PC-9 (cell line): ENCODE data around the gene DAND5. TPM values are rescaled to one million over a fixed set of nuclear protein-coding genes. Genes with fewer than 3 reads are reported as not detected.

Experiments used
- BruUV-seq: library from RNA; stranded (reverse); fragments of 400-500 nt; replicated peaks from 2 replicates; lab custom pipeline; 2021; lab: Mats Ljungman, UMichigan
- CTCF ChIA-PET: fragments of 300-600 bp; sonication (Branson Sonifier 250); formaldehyde crosslinking; loops from one replicate; lab custom pipeline; 2022; ENCODE audit warnings: antibody characterized with exemption; lab: Charles Lee
- POLR2A ChIA-PET: fragments of 300-600 bp; sonication (Branson Sonifier 250); formaldehyde crosslinking; loops from one replicate; lab custom pipeline; 2022; ENCODE audit warnings: antibody characterized with exemption; ENCODE audit not compliant: unreplicated experiment; lab: Charles Lee
- DNase-seq, 2 experiments: peaks; one replicate each; pipeline versions ENCODE4 v3.0.0 to v3.0.0-alpha.2; 2015 to 2022; ENCODE audit warnings: mixed read lengths in 1 of 2
- H2AFZ ChIP-seq: fragments of 200-600 bp; sonication (generic); 2 replicates; pipeline ENCODE4 v1.8.1; 2017; ENCODE audit warnings: antibody characterized with exemption
- H3F3A ChIP-seq: fragments of 200-600 bp; sonication (generic); 2 replicates; pipeline ENCODE4 v1.8.1; 2017; ENCODE audit warnings: antibody characterized with exemption, mild to moderate bottlenecking, low read depth; ENCODE audit not compliant: insufficient read depth
- H3K27ac ChIP-seq: fragments of 200-600 bp; sonication (generic); 2 replicates; pipeline ENCODE4 v1.6.1; 2016; ENCODE audit warnings: mixed run types
- H3K27me3 ChIP-seq: fragments of 200-600 bp; sonication (generic); 2 replicates; pipeline ENCODE4 v1.6.1; 2016; ENCODE audit warnings: low read depth, mixed run types; ENCODE audit not compliant: insufficient read depth
- H3K36me3 ChIP-seq: fragments of 200-600 bp; sonication (generic); 2 replicates; pipeline ENCODE4 v1.6.1; 2016; ENCODE audit warnings: low read depth, mixed run types
- H3K4me1 ChIP-seq: fragments of 200-600 bp; sonication (generic); replicated peaks from 2 replicates; pipeline ENCODE4 v1.6.1; 2016; ENCODE audit warnings: mixed run types; ENCODE audit not compliant: insufficient read depth
- H3K4me2 ChIP-seq: fragments of 200-600 bp; sonication (generic); 2 replicates; pipeline ENCODE4 v1.6.1; 2017; ENCODE audit warnings: mixed run types
- H3K4me3 ChIP-seq: fragments of 200-600 bp; sonication (generic); 2 replicates; pipeline ENCODE4 v1.6.1; 2016; ENCODE audit warnings: mixed run types
- H3K79me2 ChIP-seq: fragments of 200-600 bp; sonication (generic); 2 replicates; pipeline ENCODE4 v1.6.1; 2017; ENCODE audit warnings: low read depth, mixed run types
- H3K9me2 ChIP-seq: fragments of 200-600 bp; sonication (generic); 2 replicates; pipeline ENCODE4 v1.8.1; 2017; ENCODE audit warnings: mild to moderate bottlenecking; ENCODE audit not compliant: insufficient read depth
- H3K9me3 ChIP-seq: fragments of 200-600 bp; sonication (generic); 2 replicates; pipeline ENCODE4 v1.8.1; 2016; ENCODE audit warnings: low read depth; ENCODE audit not compliant: insufficient read depth
- H4K20me1 ChIP-seq: fragments of 200-600 bp; sonication (generic); 2 replicates; pipeline ENCODE4 v1.8.1; 2017; ENCODE audit not compliant: insufficient read depth
- CTCF ChIP-seq: fragments of 200-600 bp; sonication (generic); conservative IDR thresholded peaks from 2 replicates; pipeline ENCODE4 v1.6.1; 2017; ENCODE audit warnings: mixed run types, antibody characterized with exemption, mild to moderate bottlenecking, moderate library complexity
- EZH2 ChIP-seq: fragments of 200-600 bp; sonication (generic); IDR thresholded peaks from 2 replicates; pipeline ENCODE4 v1.8.0; 2017; ENCODE audit warnings: antibody characterized with exemption, low read depth
- intact Hi-C: fragments of 100-400 bp; cut with micrococcal nuclease; formaldehyde crosslinking; loops from one replicate; pipeline ENCODE4 v1.10.0; 2022; ENCODE audit not compliant: unreplicated experiment
- total RNA-seq: library from RNA; stranded (reverse); gene quantifications from 2 replicates; pipeline ENCODE4 v1.2.3, GENCODE V29; 2021

Gene DAND5
- total RNA-seq, 1 experiment from 2014 or later, result 0.20 TPM

GRCh38 chr19:13018035-13018914 lies 48.9 kb downstream of the DAND5 start:
- no peak overlapping the region for H3K4me3 ChIP-seq
- peaks cover 5% of the 10 kb centered on the region; the same call in 1 of the 2 replicates for H3K4me1 ChIP-seq
- no peak for TF ChIP-seq CTCF
- no peak for TF ChIP-seq EZH2
- no peak overlapping the region for H3K27ac ChIP-seq
- no peaks in the 10 kb centered on the region for H3K36me3 ChIP-seq
- H3K27me3 ChIP-seq, result peaks cover 9% of the 10 kb centered on the region; the same call in 1 of the 2 replicates
- no peaks in the 10 kb centered on the region for H3K9me2 ChIP-seq
- no peak for DNase-seq
- ChIA-PET POLR2A (no interaction called here), CTCF (no interaction called here)
- H3F3A ChIP-seq, result no peaks in the 10 kb centered on the region
- no peaks in the 10 kb centered on the region for H3K79me2 ChIP-seq
- no TSS peak for BruUV-seq
- H2AFZ ChIP-seq, result no peak overlapping the region
- H4K20me1 ChIP-seq, result no peaks in the 10 kb centered on the region
- H3K4me2 ChIP-seq, result no peak overlapping the region
- intact Hi-C loops, result no loop called here
- no peaks in the 10 kb centered on the region for H3K9me3 ChIP-seq

GRCh38 chr19:13019332-13019731 lies 50.0 kb downstream of the DAND5 start:
- Histone ChIP-seq H3K27ac (no peak overlapping the region), H3K27me3 (peaks cover 7% of the 10 kb centered on the region; the same call in 1 of the 2 replicates), H3K4me3 (no peak overlapping the region), H3K9me3 (no peaks in the 10 kb centered on the region), H3K4me2 (no peak overlapping the region), H3K79me2 (no peaks in the 10 kb centered on the region), H4K20me1 (no peaks in the 10 kb centered on the region), H3K4me1 (no peaks in the 10 kb centered on the region), H3F3A (no peaks in the 10 kb centered on the region), H3K36me3 (no peaks in the 10 kb centered on the region), H3K9me2 (no peaks in the 10 kb centered on the region), H2AFZ (no peak overlapping the region)
- DNase-seq, result no peak
- CTCF ChIA-PET, result no interaction called here
- intact Hi-C loops, result no loop called here
- no TSS peak for BruUV-seq
- TF ChIP-seq EZH2, result no peak
- TF ChIP-seq CTCF, result no peak
- POLR2A ChIA-PET, result no interaction called here

- ChIA-PET CTCF (no interaction called here), POLR2A (no interaction called here)
- Histone ChIP-seq H3K4me2 (no peak overlapping the region), H3K36me3 (no peaks in the 10 kb centered on the region), H3K79me2 (no peaks in the 10 kb centered on the region), H4K20me1 (no peaks in the 10 kb centered on the region), H3K27me3 (peaks cover 8% of the 10 kb centered on the region; the same call in 1 of the 2 replicates), H2AFZ (no peak overlapping the region), H3K4me3 (no peak overlapping the region), H3K27ac (no peak overlapping the region), H3K9me2 (no peaks in the 10 kb centered on the region), H3F3A (no peaks in the 10 kb centered on the region), H3K9me3 (no peaks in the 10 kb centered on the region), H3K4me1 (no peaks in the 10 kb centered on the region)
- intact Hi-C loops, result no loop called here
- no TSS peak for BruUV-seq
- TF ChIP-seq CTCF (no peak), EZH2 (no peak)
- no peak for DNase-seq
Observed at GRCh38 chr19:13020002-13020414, 50.6 kb downstream of the DAND5 start.
